GM23248 (cell line): ENCODE results near the gene ZBTB44.
"Not testable (repeated sequence)": the region's sequence is repeated elsewhere in the genome, so short reads cannot be mapped to it uniquely, and the experiment has no call there.

Experiments
- EZH2 ChIP-seq: fragments of 200-600 bp; sonication (generic); IDR thresholded peaks from 2 replicates; pipeline ENCODE4 v1.6.1; 2018; ENCODE audit warnings: antibody characterized with exemption, mild to moderate bottlenecking; ENCODE audit not compliant: insufficient read depth, poor library complexity, severe bottlenecking
- EZH2phosphoT487 ChIP-seq: fragments of 200-600 bp; sonication (generic); IDR thresholded peaks from 2 replicates; pipeline ENCODE4 v1.6.1; 2018; ENCODE audit warnings: antibody characterized with exemption, moderate library complexity, mild to moderate bottlenecking, low read depth; ENCODE audit not compliant: insufficient read depth

DNA sequence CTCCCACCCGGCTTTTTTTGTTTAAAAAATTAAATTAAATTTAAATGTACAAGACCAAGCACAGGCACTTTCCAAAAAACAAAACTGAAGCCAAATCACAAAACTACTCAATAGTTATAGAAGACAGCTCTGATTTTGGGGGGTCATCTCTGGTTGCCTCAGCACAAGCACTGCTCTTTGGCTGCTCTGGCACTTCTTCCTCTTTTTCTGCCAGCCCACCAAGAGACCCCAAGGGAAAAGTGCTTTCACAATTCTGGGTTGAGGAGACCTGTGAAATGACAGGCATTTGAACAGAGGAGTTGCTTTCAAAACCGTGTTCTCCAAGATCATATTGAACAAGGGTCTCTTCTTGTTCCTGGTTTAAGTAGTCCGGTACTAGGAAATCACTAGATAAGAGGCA is 80.8 kb downstream of the ZBTB44 start:
- TF ChIP-seq EZH2, EZH2phosphoT487: not testable (repeated sequence)
